Peyer's patch (tissue), 4 donors: ENCODE results near the gene KRTAP6-2.

Experiments used
- CTCF ChIP-seq, 6 experiments: fragments of 450-650 bp in 4 of 6; fragments of 200-600 bp in 2 of 6; sonication (generic) in 1 of 6; IDR thresholded peaks; one replicate each; pipeline ENCODE4 v1.5.1; 2017 to 2019; ENCODE audit warnings: antibody characterized with exemption in 6 of 6, mild to moderate bottlenecking in 3 of 6, moderate library complexity in 1 of 6
- POLR2A ChIP-seq, 2 donors: fragments of 450-650 bp; IDR thresholded peaks; one replicate each; pipeline ENCODE4 v1.5.1; 2017; ENCODE audit warnings: antibody characterized with exemption in 2 of 2, mild to moderate bottlenecking in 2 of 2, moderate library complexity in 2 of 2

- no peak for TF ChIP-seq CTCF (IDR thresholded peaks at IDR 0.05)
- no peak for TF ChIP-seq POLR2A (IDR thresholded peaks at IDR 0.05)
Observed at GRCh38 chr21:30646904-30647414, 48.3 kb upstream of the KRTAP6-2 start.
